BJ (cell line): ENCODE results near the gene GRIP2. TPM values are rescaled to one million over a fixed set of nuclear protein-coding genes. Genes with fewer than 3 reads are reported as not detected.

Source experiments
- CTCF ChIA-PET: fragments of 350-600 bp; formaldehyde crosslinking; extraction: SDS; loops from one replicate; lab custom pipeline; 2021; ENCODE audit warnings: antibody characterized with exemption, inconsistent platforms; lab: Yijun Ruan, JAX
- POLR2A ChIA-PET: fragments of 300-600 bp; sonication (Branson Sonifier 250); formaldehyde crosslinking; extraction: SDS; loops from one replicate; lab custom pipeline; 2021; ENCODE audit warnings: antibody characterized with exemption; lab: Charles Lee
- DNase-seq: peaks from one replicate; pipeline ENCODE4 v3.0.0-alpha.2; 2011; ENCODE audit warnings: low read depth
- H3K27me3 ChIP-seq: 2 replicates; pipeline ENCODE4 v1.6.0; 2011; ENCODE audit warnings: low read length; ENCODE audit not compliant: control insufficient read depth, insufficient read depth
- H3K36me3 ChIP-seq: 2 replicates; pipeline ENCODE4 v1.5.1; 2011; ENCODE audit warnings: low read length; ENCODE audit not compliant: control insufficient read depth, insufficient read depth
- H3K4me3 ChIP-seq: 2 replicates; pipeline ENCODE4 v1.5.1; 2011; ENCODE audit warnings: low read depth, mild to moderate bottlenecking, control low read depth, low read length
- polyA plus RNA-seq: library from polyadenylated mRNA; depleted of rRNA; stranded (reverse); fragments of >200 nt; gene quantifications from 2 replicates; pipeline ENCODE4 v1.2.3, GENCODE V29; 2011
- TF ChIP-seq, protein P1 (sequence below): IDR thresholded peaks from 2 replicates; pipeline ENCODE4 v1.5.1; 2011; ENCODE audit warnings: low read depth, mild to moderate bottlenecking, control low read depth, inconsistent platforms, low read length, moderate library complexity; ENCODE audit not compliant: insufficient read depth

The GRIP2 gene
- polyA plus RNA-seq, 1 experiment, result 0.45 TPM

DNA sequence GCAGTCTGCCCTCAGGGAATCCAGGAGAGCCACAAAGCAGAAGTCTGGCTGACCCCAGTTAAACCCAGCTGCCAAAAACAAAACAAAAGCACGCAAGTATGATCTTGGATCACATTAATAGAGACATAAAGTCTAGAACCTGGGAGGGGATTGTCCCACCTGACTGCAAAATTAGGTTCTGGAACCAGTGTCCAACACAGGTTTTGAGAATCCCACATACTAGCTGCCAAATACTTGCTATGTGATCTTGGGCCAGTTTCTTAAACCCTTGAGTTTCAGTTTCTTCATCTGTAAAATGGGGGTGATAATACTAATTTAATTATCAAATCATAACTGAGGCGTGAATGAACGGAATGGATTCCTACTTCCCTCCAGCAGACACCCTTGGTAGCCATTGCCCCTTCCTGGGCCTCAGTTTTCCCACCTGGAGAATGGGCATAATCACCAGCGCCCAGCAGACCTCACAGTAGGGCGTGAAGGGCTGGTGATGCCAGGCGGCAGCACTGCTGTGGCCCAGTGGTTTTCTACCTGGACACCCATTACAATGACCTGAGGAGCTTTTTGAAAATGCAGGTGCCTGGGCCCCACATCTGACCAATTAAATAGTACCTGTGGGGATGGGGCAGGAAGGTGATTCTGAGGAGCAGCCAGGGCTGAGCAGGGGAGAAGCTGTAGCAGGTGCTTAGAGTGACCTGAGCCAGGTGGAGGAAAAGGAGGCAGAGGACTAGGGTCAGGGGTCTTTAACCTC is 32.2 kb downstream of the GRIP2 start:
- Histone ChIP-seq H3K36me3 (no peaks in the 10 kb centered on the region), H3K4me3 (no peak overlapping the region), H3K27me3 (peaks cover 2% of the 10 kb centered on the region; the same call in 1 of the 2 replicates)
- DNase-seq, result no peak
- POLR2A ChIA-PET, result no interaction called here
- TF ChIP-seq, protein P1, sequence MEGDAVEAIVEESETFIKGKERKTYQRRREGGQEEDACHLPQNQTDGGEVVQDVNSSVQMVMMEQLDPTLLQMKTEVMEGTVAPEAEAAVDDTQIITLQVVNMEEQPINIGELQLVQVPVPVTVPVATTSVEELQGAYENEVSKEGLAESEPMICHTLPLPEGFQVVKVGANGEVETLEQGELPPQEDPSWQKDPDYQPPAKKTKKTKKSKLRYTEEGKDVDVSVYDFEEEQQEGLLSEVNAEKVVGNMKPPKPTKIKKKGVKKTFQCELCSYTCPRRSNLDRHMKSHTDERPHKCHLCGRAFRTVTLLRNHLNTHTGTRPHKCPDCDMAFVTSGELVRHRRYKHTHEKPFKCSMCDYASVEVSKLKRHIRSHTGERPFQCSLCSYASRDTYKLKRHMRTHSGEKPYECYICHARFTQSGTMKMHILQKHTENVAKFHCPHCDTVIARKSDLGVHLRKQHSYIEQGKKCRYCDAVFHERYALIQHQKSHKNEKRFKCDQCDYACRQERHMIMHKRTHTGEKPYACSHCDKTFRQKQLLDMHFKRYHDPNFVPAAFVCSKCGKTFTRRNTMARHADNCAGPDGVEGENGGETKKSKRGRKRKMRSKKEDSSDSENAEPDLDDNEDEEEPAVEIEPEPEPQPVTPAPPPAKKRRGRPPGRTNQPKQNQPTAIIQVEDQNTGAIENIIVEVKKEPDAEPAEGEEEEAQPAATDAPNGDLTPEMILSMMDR, result no peak
- CTCF ChIA-PET, result interaction anchor here (0.6 to 5.5 kb wide), 13 partner anchors 9 to 612 kb away, joined by 3 to 64 read pairs (median 11); no protein-coding TSS in a partner anchor

DNA sequence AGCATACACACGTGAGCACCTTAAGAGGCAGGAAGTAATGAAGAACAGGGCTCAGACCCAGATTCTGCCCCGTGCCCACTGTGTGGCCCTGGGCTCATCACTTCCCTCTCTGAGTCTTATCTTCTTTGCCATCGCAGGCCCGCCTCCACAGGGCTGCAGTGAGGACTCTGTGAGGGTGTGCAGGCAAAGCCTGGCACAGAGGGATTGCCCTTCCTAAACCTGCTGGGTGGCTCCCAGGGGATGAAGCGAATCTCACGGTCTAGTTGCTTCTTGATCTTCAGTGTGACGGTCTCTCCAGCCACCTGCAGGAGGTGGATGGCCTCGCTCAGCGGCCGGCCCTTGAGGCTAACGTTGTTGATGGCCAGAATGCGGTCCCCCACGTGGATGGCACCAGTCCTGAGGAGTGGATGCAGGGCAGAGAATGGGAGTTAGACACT is 32.8 kb downstream of the GRIP2 start:
- POLR2A ChIA-PET, result no interaction called here
- CTCF ChIA-PET, result interaction anchor here (1.1 to 5.5 kb wide), 5 partner anchors 9 to 611 kb away, joined by 3 to 64 read pairs (median 19); no protein-coding TSS in a partner anchor
- H3K27me3 ChIP-seq, result peaks cover 2% of the 10 kb centered on the region; the same call in 1 of the 2 replicates
- TF ChIP-seq, protein P1, result no peak
- no peak for DNase-seq
- H3K4me3 ChIP-seq, result no peak overlapping the region
- no peaks in the 10 kb centered on the region for H3K36me3 ChIP-seq

DNA sequence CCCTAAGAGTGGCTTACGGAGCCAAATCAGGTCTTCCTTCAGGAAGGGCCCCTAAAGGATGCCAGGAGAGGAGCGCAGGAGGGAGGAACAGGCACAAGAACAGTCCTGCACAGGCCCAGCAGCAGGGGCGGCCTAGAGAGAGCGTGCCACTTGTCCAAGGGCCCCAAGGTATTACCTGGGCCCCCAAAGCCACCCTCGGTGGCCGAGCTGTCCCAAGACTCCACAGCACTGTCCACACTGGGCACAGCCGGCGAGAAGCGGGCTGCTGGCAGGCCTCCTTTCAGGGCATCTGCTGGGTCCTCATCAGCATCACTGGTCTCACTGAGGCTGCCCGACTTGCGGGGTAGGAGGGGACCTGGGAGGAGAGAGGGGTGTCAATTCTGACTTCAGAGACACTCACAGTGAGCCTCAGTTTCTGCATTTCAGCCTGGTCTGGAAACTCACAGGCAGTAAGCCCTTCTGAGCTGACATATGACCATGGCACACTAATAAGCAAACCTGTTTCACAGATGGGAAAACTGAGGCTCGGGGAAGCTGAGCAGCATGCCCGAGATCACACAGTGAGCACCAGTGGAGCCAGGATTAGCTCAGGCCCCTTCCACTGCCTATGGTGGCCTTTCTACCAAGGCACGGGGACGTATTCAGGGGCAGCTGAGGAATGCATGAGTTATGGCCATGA is 33.4 kb downstream of the GRIP2 start:
- Histone ChIP-seq H3K4me3 (no peak overlapping the region), H3K27me3 (peaks cover 2% of the 10 kb centered on the region; the same call in 1 of the 2 replicates), H3K36me3 (no peaks in the 10 kb centered on the region)
- no peak for DNase-seq
- TF ChIP-seq, protein P1, result no peak
- POLR2A ChIA-PET, result no interaction called here
- CTCF ChIA-PET, result interaction anchor here (0.8 to 5.5 kb wide), 3 partner anchors 11 to 42 kb away, joined by 3 to 64 read pairs (median 4); no protein-coding TSS in a partner anchor

DNA sequence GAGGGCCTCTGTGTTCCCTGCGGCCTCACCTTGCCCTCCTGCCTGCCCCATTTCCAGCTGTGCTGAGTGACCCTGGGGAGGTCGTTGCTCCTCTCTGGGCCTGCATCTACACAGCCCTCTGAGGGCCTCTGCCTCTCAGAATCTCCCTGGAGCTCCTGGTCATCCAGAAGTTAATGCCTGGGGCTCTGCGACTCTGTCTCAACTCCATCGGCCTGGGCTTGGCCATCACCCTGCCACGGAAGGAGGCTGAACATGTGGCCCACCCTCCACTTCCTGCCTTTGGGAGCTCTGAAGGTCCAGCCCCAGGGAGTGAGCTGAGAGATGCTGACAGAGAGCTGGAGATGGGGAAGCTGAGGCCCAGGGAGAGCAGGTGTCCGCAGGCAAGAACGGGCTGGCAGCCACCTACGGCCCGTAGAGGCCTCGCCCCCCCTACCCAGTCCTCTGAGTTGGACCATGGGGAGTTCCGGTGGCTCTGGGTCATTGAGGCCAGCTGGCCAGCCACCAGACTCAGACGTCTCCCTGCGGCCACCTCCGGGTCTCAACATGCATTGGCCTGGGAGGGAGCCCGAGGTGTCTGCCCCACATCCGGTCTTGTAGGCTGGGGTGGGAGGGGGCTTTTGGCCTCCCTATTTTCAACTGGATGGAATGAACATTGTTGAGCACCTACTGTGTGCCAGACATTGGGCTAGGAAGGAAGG is 34.2 kb downstream of the GRIP2 start:
- ChIA-PET POLR2A (no interaction called here), CTCF (interaction anchor here (0.8 to 1.5 kb wide), 5 partner anchors 11 to 415 kb away, joined by 3 to 4 read pairs (median 4); no protein-coding TSS in a partner anchor)

More for the DNA sequence above, 34.2 kb downstream of the GRIP2 start:
- H3K27me3 ChIP-seq, result no peaks in the 10 kb centered on the region; the same call in 1 of the 2 replicates
- DNase-seq, result no peak
- TF ChIP-seq, protein P1, result no peak
- no peak overlapping the region for H3K4me3 ChIP-seq
- H3K36me3 ChIP-seq, result no peaks in the 10 kb centered on the region
